Stimulated activated CD8-positive, alpha-beta memory T cell treated with anti-CD3 and anti-CD28 coated beads, Interleukin-7, amount 100 ng/mL, for 1 hour (primary cell): ENCODE measurements around the gene PGAP2.
"Not testable (repeated sequence)": the region's sequence is repeated elsewhere in the genome, so short reads cannot be mapped to it uniquely, and the experiment has no call there.

Source experiments
- DNase-seq, 2 donors: peaks; one replicate each; pipeline ENCODE4 v3.0.0-alpha.2; 2020; ENCODE audit warnings: low read depth in 2 of 2

The PGAP2 gene

DNA sequence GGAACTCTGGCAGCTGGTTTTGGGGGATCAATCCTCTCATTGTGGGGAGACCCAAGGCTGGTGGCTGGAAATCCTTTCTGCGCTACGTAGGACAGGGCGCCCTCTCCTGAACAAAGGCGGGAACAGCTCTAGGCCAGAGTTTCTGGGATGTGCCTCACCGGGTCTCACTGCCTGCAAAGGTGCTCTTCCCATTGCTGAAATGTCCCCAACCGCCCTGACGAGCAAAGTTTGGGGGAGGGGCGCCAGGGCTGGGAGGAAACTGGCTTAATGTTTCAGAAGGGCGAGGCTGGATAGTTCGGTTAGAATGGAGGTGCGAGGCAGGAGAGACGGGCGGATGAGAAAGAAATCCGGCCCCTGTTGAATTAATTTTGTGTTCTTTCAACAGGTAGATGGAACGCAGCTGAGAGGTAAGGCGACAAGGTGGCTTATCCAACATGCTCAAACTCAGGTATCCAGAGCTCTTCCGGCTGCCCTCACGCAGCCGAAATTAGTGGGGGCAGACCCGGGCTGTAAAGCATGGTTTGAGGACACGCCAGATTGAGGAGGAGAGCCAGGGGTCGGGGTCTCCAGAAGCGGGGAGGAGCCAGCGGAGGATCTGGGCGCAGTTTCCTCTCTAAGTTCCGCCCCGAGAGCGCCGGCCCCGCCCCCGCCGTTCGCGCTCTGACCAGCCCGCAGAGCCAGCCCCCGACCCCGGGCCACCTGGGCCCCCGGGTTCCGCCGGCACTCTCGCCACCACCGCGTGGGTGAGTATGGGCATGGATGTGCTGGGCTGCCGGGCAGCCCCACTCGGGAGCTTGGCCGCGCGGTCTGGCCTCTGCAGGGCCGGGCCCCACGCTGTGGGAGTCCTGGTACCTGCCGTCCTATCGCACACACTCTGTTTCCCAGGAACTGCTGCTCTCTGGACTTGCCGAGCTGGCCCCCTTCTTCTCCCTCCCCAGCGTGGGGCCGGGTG lies at the start of gene PGAP2:
TSS of gene PGAP2 (plus strand) at position 652 of the 952 bp plus-strand sequence. CDS start 2,700 bp downstream, outside the sequence.
- DNase-seq, result peak in 1 of 2 donors; percentile 23

DNA sequence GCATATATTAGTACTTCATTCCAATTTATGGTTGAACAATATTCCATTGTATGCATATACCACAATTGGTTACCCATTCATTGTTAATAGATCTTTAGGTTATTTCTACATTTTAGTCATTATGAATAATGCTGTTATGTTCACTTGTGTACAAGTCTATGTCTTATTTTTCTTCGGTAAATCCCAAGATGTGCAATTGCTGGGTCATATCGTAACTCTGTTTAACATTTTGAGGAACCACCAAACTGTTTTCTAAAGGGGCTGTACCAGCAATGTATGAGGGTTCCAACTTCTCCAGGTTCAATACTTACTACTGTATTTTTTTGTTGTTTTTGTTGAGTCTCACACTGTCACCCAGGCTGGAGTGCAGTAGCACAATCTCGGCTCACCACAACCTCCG lies 44.1 kb upstream of the PGAP2 start:
- no peak for DNase-seq

DNA sequence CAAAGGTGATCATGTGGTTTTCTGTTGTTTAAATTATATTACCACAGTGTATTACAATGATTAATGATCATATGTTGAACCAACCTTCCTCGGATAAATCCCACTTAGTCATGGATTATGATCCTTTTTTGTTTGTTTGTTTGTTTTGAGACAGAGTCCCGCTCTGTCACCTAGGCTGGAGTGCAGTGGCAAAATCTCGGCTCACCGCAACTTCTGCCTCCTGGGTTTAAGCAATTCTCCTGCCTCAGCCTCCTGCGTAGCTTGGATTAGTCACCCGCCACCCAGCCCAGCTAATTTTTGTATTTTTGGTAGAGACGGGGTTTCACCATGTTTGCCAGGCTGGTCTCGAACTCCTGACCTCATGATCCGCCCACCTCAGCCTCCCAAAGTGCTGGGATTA lies 41.5 kb upstream of the PGAP2 start:
- DNase-seq, result not testable (repeated sequence)

DNA sequence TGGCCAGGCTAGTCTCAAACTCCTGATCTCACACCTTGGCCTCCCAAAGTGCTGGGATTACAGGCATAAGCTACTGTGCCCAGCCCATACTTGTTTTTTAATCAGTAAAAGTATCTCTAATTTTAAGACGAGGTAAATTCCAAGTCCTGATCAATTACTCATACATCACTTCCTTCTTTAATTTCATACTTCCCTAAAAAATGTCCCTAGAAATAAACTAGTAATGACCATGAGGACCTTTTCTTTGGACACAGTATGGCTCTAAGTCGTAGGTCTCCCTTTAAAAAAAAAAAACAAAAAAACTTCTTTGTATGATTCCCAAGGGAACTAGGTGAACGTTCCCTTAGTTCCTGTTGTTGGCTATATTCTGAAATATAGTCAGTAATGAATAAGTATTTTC lies 40.8 kb upstream of the PGAP2 start:
- DNase-seq, result no peak

DNA sequence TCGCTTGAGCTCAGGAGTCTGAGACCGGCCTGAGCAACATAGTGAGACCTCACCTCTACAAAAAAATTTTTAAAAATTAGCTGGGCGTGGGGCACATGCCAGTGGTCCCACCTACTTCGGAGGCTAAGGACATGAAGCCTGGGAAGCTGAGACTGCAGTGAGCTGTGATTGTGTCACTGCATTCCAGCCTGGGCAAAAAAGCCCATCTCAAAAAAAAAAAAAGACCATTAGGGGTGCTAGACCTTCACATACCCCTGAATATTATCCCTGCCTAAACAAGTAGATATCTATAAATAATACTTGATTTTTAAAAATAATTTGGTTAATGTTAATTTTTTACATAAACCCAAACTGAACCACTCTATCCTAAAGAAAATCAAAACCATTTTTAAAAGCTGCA lies 35.2 kb upstream of the PGAP2 start:
- DNase-seq, result no peak

DNA sequence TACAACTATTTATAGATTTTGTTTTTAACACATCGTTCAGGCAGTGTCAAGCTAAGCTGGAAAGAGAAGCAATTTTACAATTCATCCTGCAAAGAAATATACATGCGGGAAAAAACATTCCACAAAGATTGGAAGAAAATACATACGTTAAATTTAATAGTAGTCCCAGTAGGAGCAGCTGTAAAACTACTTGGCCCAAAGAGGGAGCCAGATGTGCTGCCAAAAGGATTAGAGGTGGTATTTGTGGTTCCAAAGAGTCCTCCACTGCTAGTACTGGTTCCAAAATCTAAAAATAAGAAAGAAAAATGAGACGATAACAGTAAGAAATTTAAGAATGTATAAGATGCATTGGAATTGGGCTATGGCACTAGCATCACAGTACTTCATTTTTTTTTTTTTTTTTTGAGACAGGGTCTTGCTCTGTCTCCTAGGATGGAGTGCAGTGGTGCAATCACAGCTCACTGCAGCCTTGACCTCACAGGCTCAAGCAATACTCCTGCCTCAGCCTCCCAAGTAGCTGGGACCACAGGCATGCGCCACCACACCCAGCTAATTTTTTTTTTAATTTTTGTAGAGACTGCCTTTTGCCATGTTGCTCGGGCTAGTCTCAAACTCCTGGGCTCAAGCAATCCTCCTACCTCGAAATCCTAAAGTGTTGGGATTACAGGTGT lies 32.5 kb upstream of the PGAP2 start:
- DNase-seq, result no peak

DNA sequence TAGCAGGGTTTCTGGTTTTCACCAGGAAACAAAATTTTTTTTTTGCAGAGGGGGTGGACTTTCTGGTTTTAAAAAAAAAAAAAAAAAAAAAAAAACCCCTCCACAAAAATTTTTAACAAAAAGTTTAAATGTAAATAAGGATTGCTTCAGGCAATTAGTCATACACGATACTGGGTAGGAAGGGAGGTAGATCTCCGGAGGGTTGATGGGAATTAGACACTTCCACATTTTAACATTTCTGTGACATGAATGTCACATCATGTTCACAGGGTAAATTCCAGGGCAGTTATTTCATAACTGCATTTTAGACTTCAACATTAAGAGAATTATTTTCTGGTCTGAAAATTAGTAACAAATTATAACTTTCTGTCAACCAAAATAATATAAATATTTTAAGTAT lies 26.9 kb upstream of the PGAP2 start:
- DNase-seq, result no peak

DNA sequence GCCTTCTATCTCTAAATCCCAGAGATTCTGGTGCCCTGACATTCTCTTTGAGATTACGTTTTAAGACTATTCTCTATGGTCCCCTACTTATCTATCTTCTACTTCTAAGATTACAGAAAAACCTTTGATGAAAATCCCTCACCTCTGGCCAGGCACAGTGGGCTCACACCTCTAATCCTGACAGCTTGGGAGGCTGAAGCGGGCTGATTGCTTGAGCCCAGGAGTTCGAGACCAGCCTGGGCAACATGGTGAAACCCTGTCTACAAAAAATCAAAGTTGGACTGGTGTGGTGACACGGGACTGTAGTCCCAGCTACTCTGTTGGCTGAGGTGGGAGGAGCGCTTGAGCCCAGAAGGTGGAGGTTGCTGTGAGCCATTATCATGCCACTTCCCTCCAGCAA lies 25.4 kb upstream of the PGAP2 start:
- no peak for DNase-seq

DNA sequence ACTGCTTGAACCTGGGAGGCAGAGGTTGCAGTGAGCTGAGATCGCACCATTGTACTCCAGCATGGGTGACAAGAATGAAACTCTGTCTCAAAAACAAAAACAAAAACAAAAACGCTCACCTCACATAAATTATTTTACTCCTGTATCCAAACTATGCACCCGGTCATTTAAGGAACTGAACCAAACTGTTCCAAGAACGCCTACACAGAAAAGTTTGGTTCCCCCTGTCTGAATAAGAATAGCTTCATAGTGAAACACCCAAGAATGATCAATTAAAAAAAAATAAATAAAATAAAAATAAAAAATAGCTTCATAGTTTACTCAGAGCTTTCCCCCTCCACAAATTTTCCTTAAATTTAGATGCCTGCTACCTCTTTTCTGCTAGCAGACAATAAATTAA lies 24.7 kb upstream of the PGAP2 start:
- DNase-seq, result no peak

DNA sequence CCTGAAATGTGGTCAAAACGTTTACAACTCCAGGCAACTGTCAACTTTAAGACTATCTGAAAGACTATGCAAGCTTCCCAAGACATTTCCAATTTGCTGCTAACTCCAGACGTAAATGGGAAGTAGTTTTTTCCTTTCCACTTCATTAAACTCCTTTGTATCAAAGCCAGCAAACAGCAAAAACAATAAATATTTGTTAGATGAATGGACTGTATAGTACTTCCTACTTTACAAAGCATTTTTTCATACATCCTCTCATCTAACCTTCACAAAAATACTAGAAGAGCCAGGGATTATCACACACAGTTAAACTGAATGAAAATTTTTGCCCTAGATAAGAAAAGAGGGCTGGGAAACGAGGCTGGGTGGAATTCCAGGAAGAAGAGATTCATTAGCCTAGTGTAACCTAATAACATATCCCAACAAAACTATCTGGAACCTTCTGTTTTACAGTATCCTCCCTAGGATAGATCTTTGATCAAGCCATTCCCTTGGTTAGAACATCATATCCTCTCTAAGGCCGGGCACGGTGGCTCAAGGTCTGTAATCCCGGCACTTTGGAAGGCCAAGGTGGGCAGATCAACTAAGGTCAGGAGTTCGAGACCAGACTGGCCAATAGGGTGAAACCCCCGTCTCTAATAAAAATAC lies 21.5 kb upstream of the PGAP2 start:
- no peak for DNase-seq

DNA sequence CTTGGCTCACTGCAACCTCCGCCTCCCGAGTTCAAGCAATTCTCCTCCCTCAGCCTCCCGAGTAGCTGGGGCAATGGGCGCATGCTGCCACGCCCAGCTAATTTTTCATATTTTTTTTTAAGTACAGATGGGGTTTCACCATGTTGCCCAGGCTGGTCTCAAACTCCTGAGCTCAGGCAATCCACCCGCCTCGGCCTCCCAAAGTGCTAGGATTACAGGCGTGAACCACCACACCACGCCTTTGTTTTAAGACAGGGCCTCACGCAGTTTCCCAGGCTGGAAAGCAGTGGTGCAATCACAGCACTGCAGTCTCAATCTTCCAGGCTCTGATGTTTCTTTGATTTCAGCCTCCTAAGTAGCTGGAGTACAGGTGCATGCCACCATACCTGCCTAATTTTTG lies 14.0 kb upstream of the PGAP2 start:
- DNase-seq, result not testable (repeated sequence)

DNA sequence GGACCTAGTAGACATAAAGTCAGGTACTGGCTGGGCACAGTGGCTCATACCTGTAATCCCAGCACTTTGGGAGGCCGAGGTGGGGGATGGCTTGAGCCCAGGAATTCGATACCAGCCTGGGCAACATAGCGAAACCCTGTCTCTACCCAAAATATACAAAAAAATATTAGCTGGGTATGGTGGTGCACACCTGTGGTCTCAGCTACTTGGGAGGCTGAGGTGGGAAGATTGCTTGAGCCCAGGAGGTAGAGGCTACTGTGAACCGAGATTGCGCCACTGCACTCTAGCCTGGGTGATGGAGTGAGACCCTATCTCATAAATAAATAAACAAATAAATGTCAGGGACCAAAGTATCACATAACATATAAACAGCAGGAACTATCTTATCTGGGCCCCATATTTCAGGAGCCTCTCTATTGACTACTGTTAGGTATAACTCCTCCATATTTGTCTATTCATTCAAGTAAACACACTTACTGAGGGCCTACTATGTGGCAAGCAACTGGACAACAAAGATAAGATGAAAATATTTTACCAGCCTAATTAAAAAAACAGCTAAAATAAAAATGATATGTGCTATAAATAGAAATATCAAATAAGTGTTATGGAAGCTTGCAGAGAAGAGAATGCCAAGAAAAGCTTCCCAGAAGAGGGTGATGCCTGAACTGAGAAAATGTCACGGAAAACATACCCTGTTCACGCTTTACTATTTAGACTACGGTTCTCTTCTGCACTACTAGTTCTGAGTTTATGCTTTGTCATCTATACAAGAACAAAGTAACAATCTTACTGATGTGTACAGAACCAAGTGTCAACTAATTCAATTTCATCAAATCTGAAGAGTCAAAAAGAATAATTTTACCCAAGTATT lies 13.0 kb upstream of the PGAP2 start:
- no peak for DNase-seq

DNA sequence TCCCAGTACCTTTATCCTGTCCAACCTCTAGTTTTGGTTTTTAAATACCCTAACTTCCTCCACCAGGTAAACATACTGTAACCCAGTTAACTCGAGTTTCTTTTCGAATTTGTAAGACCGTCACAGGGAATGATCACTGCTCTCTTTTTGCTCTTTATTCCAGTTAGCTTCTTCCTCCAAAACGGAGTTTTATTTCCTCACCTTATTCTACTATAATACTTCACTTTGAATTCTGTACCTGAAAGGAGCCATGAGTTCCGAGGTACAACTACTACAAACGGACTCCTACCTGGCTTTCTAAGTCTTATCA lies 12.4 kb upstream of the PGAP2 start:
- no peak for DNase-seq

DNA sequence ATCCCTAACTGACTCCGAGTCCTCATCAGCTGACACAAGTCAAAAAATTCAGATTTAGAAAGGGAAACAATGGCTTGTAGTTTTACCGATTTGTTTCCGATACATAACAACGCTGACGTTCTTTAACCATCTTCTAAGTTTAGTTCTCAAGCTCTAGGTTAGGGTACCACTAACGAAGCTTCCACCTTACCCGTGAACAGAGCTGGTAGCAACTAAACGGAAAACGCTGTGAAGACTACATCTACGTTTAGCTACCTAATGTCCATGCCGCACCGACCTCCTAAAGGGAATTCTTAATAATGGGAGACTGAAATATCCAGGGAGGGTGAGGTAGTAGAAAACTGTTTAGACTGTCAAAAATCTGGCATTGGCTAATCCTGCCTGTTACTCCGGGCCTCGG lies 12.0 kb upstream of the PGAP2 start:
- DNase-seq, result no peak

DNA sequence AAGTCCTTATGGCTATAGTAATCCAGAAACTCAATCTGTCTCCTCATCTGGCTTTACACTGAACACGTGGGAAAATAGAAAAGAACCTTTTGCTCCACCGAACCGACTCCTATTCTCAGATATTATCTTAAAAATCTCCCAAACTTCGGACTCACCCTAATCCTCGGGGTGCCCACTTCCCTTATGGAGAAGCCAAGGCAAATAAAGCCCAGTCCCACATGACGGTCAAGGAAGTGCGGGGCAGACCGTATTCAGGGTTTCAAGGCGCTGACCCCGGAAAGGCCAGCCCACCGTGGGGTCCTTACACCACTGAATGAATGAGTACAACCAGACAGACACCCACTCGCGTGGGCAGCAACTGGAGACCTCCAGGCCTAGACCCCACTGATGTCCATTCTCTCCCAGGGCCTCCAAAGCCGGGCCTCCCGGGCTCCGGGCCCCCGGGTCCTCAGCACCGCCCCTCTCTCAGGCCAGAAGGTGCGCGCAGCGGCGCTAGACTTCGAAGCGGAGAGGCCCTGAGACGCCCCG lies 11.5 kb upstream of the PGAP2 start:
- DNase-seq, result no peak

DNA sequence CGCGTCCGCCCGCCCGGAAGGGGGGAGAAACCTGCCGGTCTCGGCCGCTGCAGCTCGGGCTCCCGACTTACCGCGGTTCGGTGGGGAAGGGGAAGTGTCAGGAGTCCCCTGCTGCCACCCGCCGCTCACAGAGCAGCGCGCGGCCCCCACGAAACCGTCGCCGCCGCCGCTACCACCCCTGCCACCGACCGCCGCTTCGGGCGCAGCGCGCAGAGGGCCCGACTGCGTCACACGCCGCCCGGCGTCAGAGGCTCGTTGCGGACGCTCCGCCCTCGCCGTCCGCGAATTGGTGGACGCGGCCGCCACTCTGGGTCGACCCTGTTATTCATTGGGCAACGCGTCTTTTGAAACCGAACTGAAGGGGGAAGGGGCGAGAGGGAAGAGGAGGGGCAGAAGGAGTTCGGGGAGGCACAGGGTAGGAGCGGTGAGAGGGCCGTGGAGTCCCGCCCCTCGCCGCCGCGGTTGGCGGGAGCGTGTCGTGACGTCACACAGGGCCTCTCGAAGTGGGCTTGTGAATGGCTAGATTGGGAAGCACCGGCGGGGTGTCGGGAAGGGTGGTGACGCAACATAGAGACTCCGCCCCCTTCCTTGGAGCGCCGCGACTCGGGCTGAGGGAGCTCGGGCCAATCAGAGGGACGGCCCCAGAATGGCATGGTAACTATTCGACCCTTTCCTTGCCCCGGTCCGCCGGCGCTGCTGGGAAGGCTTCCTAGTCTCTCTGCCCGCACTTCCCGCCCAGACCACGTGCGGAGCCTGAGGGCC lies 10.8 kb upstream of the PGAP2 start, which contains the start of gene NUP98:
TSS of gene NUP98 (minus strand) at position 226 of the 762 bp plus-strand sequence. CDS start 15,437 bp downstream, outside the sequence.
- peak; percentile 98 to 99 for DNase-seq

DNA sequence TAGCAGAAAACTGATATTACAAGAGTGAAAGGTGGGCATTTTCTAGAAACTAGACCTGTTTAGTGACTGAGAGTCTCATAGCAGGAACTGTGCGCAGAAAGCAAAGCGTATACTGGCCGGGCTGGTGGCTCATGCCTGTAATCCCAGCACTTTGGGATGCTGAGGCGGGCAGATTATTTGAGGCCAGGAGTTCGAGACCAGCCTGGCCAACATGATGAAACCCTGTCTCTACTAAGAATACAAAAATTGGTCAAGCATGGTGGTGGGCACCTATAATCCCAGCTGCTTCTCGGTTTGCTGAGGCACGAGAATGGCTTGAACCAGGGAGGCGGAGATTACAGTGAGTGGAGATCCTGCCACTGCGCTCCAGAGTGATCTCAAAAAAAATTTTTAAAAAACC lies 9.2 kb upstream of the PGAP2 start:
- DNase-seq, result no peak

DNA sequence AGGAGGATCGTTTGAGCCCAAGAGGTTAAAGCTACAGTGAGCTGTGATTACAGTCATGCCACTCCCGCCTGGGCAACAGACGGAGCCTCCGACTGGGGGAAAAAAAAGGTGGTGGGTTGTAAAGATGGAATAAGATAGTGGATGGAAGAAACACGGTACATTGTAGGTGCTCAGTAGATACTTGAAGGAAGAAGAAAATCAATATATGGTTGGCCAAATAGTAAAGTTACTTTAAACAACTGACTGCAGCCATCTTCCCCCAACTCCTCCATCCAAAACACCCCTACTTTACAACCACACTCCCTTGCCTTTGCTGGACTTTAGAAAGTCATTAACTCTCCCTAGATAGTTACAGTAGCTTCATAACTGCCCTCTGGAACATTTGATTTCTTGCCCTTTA lies 8.5 kb upstream of the PGAP2 start:
- no peak for DNase-seq

DNA sequence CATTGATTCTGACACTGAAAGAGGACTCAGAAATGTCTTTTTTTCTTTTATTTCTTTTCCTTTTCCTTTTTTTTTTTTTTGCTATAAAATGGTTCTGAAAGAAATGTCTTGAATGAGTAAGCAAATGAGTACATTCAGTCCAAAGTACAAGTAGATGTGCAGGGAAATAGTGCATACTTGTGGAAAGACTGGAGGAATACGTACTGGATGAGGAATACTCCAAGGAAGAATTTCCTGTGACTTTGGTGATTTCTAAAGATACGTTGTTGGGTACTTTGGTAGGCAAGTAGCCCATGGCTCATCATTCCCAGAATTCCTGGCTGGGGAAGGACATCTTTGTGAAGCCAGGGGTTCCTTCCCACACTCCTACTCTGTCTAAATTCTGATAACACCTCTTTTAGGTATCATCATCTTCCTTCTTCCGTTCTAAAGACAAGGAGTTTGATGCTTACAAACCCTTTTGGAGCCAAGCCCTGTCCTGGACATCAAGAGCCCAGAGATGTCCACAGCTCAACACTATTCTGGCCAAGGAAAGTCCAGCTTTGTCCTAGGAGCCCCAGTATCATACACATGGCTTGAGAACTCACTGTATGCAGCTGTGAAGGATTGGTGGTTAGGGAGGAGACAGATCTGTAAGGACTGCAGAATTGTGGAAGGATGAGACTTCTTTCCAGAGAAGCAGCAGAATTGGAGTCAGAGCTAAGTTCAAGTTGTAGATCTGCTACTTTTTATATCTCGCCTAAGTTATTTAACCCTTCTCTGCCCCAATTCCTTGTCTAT lies 6.2 kb upstream of the PGAP2 start:
- no peak for DNase-seq
